ENCODE data around the gene STK4. TPM values are rescaled to one million over a fixed set of nuclear protein-coding genes. Genes with fewer than 3 reads are reported as not detected.
"Not testable (repeated sequence)": the region's sequence is repeated elsewhere in the genome, so short reads cannot be mapped to it uniquely, and the experiment has no call there.

Gene STK4
- total RNA-seq, 2 donors from 2014 or later, result 17.8 to 23.6 TPM

GRCh38 chr20:45010399-45010828, 44.1 kb downstream of the STK4 start:
- H3K27me3 ChIP-seq, result no peaks in the 10 kb centered on the region
- ATAC-seq (no peak), DNase-seq (no peak)
- TF ChIP-seq CTCF (IDR thresholded peaks at IDR 0.05), result no peak
- H3K36me3 ChIP-seq (replicated peaks in 1 of 2; ENCODE audit: insufficient read depth in 1 of 2, low read depth in 2 of 2), result peaks cover 0 to 4% of the 10 kb centered on the region in 2 donors
- intact Hi-C loops (cut with DNase I), result no loop called here
- H3K4me3 ChIP-seq, result no peak overlapping the region
- peaks cover 4% of the 10 kb centered on the region for H3K4me1 ChIP-seq
- H3K27ac ChIP-seq, result no peak overlapping the region
- H3K9me3 ChIP-seq, result no peaks in the 10 kb centered on the region

- Histone ChIP-seq H3K27me3 (no peaks in the 10 kb centered on the region), H3K9me3 (no peaks in the 10 kb centered on the region), H3K4me3 (no peak overlapping the region), H3K4me1 (peaks cover 9% of the 10 kb centered on the region), H3K27ac (no peak overlapping the region), H3K36me3 (replicated peaks in 1 of 2; ENCODE audit: insufficient read depth in 1 of 2, low read depth in 2 of 2) (peaks cover 0 to 4% of the 10 kb centered on the region in 2 donors)
- intact Hi-C loops (cut with DNase I), result no loop called here
- TF ChIP-seq POLR2A (IDR thresholded peaks at IDR 0.05), result no peak
- peak; percentile 35 to 64 (median 61) for TF ChIP-seq CTCF (IDR thresholded peaks at IDR 0.05)
- WGBS, 2 donors, result 7 to 11% methylated on average over 2 of the region's 2 CpGs
- DNase-seq, result peak; percentile 46 to 69 (median 52)
- ATAC-seq, result peak; percentile 55
These were observed 44.8 kb downstream of the STK4 start for GRCh38 chr20:45011108-45011526.

- no peak for ATAC-seq
- Histone ChIP-seq H3K4me3 (no peak overlapping the region), H3K36me3 (replicated peaks in 1 of 2; ENCODE audit: insufficient read depth in 1 of 2, low read depth in 2 of 2) (peaks cover 0 to 4% of the 10 kb centered on the region in 2 donors), H3K27me3 (no peaks in the 10 kb centered on the region), H3K9me3 (no peaks in the 10 kb centered on the region), H3K27ac (no peak overlapping the region), H3K4me1 (peaks cover 15% of the 10 kb centered on the region)
- WGBS, 2 donors, result 93 to 98% methylated on average over 3 of the region's 3 CpGs
- intact Hi-C loops (cut with DNase I), result no loop called here
- TF ChIP-seq CTCF (IDR thresholded peaks at IDR 0.05) (no peak), POLR2A (IDR thresholded peaks at IDR 0.05) (no peak)
- no peak for DNase-seq
These were observed 46.5 kb downstream of the STK4 start for GRCh38 chr20:45012682-45013302.

GRCh38 chr20:45014131-45014530, 47.8 kb downstream of the STK4 start:
- H3K36me3 ChIP-seq (replicated peaks in 1 of 2; ENCODE audit: insufficient read depth in 1 of 2, low read depth in 2 of 2); H3K9me3 ChIP-seq; H3K4me3 ChIP-seq; DNase-seq; intact Hi-C loops (cut with DNase I); ATAC-seq; H3K27me3 ChIP-seq: not testable (repeated sequence)
- H3K27ac ChIP-seq, result peak overlapping the region in 1 of 4 donors; percentile 18
- peaks cover 15% of the 10 kb centered on the region for H3K4me1 ChIP-seq
- 87% methylated on average over 8 of the region's 8 CpGs for WGBS, 2 donors

GRCh38 chr20:45014671-45015415, 48.5 kb downstream of the STK4 start:
- intact Hi-C loops (cut with DNase I), result no loop called here
- no peak for DNase-seq

More at GRCh38 chr20:45014671-45015415, 48.5 kb downstream of the STK4 start:
- H3K4me1 ChIP-seq, result peaks cover 15% of the 10 kb centered on the region
- H3K27me3 ChIP-seq, result no peaks in the 10 kb centered on the region
- 73 to 78% methylated on average over 4 of the region's 4 CpGs for WGBS, 2 donors
- H3K36me3 ChIP-seq (replicated peaks in 1 of 2; ENCODE audit: insufficient read depth in 1 of 2, low read depth in 2 of 2), result no peaks in the 10 kb centered on the region
- H3K27ac ChIP-seq, result peak overlapping the region in 2 of 4 donors; percentile 18 to 32
- no peak overlapping the region for H3K4me3 ChIP-seq
- ATAC-seq, result no peak
- H3K9me3 ChIP-seq, result no peaks in the 10 kb centered on the region
- TF ChIP-seq CTCF (IDR thresholded peaks at IDR 0.05) (no peak), POLR2A (IDR thresholded peaks at IDR 0.05) (no peak)
